Liver (tissue), 9 donors: Measurements from ENCODE around the gene KCP. TPM values are rescaled to one million over a fixed set of nuclear protein-coding genes. Genes with fewer than 3 reads are reported as not detected.
A peak's percentile ranks its signal among the peaks of the same experiment; 100 is the strongest.

Source experiments
- DNase-seq: peaks from one replicate; pipeline ENCODE4 v3.0.0-alpha.2; 2017; ENCODE audit warnings: low spot score
- H3K27ac ChIP-seq, 2 donors: one replicate each; pipeline ENCODE4 v1.7.0; 2013; ENCODE audit warnings: inconsistent platforms in 2 of 2, low read length in 2 of 2, control low read depth in 1 of 2, low read depth in 1 of 2, mild to moderate bottlenecking in 1 of 2
- H3K27me3 ChIP-seq, 4 donors: one replicate each; pipeline versions ENCODE4 v1.6.1 to v1.7.0; 2013; ENCODE audit warnings: low read length in 3 of 4, inconsistent platforms in 1 of 4, mild to moderate bottlenecking in 1 of 4, moderate library complexity in 1 of 4; ENCODE audit not compliant: control insufficient read depth in 4 of 4, insufficient read depth in 4 of 4
- H3K36me3 ChIP-seq, 4 donors: one replicate each; pipeline versions ENCODE4 v1.6.1 to v1.7.0; 2013; ENCODE audit warnings: low read length in 3 of 4, mild to moderate bottlenecking in 3 of 4, low read depth in 1 of 4, moderate library complexity in 1 of 4; ENCODE audit not compliant: control insufficient read depth in 4 of 4, insufficient read depth in 3 of 4
- H3K4me1 ChIP-seq, 4 donors: one replicate each; pipeline versions ENCODE4 v1.6.1 to v1.7.0; 2013; ENCODE audit warnings: low read length in 3 of 4, mild to moderate bottlenecking in 3 of 4, moderate library complexity in 1 of 4; ENCODE audit not compliant: control insufficient read depth in 4 of 4, insufficient read depth in 4 of 4
- H3K4me3 ChIP-seq, 3 donors: one replicate each; pipeline versions ENCODE4 v1.6.1 to v1.7.0; 2013; ENCODE audit warnings: low read length in 3 of 3, control low read depth in 1 of 3, low read depth in 1 of 3, mild to moderate bottlenecking in 1 of 3
- H3K9ac ChIP-seq, 2 donors: one replicate each; pipeline ENCODE4 v1.7.0; 2013; ENCODE audit warnings: low read length in 2 of 2, mild to moderate bottlenecking in 2 of 2, moderate library complexity in 2 of 2, control low read depth in 1 of 2, low read depth in 1 of 2
- H3K9me3 ChIP-seq, 4 donors: one replicate each; pipeline versions ENCODE4 v1.6.1 to v1.7.0; 2013; ENCODE audit warnings: low read length in 3 of 4; ENCODE audit not compliant: control insufficient read depth in 4 of 4
- CTCF ChIP-seq: fragments of 150-350 bp; IDR thresholded peaks from 2 replicates; pipeline ENCODE4 v1.5.1; 2017; ENCODE audit warnings: improper control_type of control experiment, low read depth, low read length; ENCODE audit not compliant: missing input control
- FOXA2 ChIP-seq: IDR thresholded peaks from 2 replicates; pipeline ENCODE4 v1.6.1; 2016; ENCODE audit warnings: antibody characterized with exemption
- GABPA ChIP-seq, 2 donors: IDR thresholded peaks in 1 of 2; conservative IDR thresholded peaks in 1 of 2; 2 replicates each; pipeline ENCODE4 v1.6.1; 2016; ENCODE audit warnings: antibody characterized with exemption in 2 of 2, mild to moderate bottlenecking in 1 of 2, moderate library complexity in 1 of 2
- HNF4G ChIP-seq: IDR thresholded peaks from 2 replicates; pipeline ENCODE4 v1.6.1; 2016; ENCODE audit warnings: antibody characterized with exemption
- JUND ChIP-seq, 2 donors: IDR thresholded peaks; 2 replicates each; pipeline ENCODE4 v1.6.1; 2016; ENCODE audit warnings: antibody characterized with exemption in 2 of 2
- NR2F2 ChIP-seq: IDR thresholded peaks from 2 replicates; pipeline ENCODE4 v1.6.1; 2016; ENCODE audit warnings: antibody characterized with exemption
- REST ChIP-seq: IDR thresholded peaks from 2 replicates; pipeline ENCODE4 v1.6.1; 2016; ENCODE audit warnings: antibody characterized with exemption, mild to moderate bottlenecking
- RXRA ChIP-seq, 2 donors: IDR thresholded peaks; 2 replicates each; pipeline ENCODE4 v1.6.1; 2017 to 2018; ENCODE audit warnings: antibody characterized with exemption in 2 of 2, mild to moderate bottlenecking in 1 of 2
- SP1 ChIP-seq: IDR thresholded peaks from 2 replicates; pipeline ENCODE4 v1.6.1; 2018; ENCODE audit warnings: antibody characterized with exemption, mild to moderate bottlenecking
- WGBS: extraction: QIAGEN DNeasy Blood & Tissue Kit; methylation state at CpG from one replicate; pipeline ENCODE4 v1.1.7; 2013; 5-methylcytosine and 5-hydroxymethylcytosine counted together
- polyA plus RNA-seq, 2 donors: library from polyadenylated mRNA; stranded (reverse) in 1 of 2; unstranded in 1 of 2; fragments of 200-250 nt in 1 of 2; fragments of >200 nt in 1 of 2; fragmentation: Nextera tagmentation in 1 of 2; extraction: Ambion mirVana in 1 of 2; gene quantifications; one replicate each; pipeline versions ENCODE4 v1.2.1 to v1.2.3, GENCODE V29; 2013 to 2015
- total RNA-seq, 2 donors: library from RNA; depleted of rRNA; stranded (reverse); fragments of >200 nt; gene quantifications; one replicate each; pipeline ENCODE4 v1.2.3, GENCODE V29; 2014
- donor health status: healthy.
- donor health status: healthy.
- donor health status: healthy.
- donor health status: healthy.
- donor health status: healthy.

Gene KCP
- total and polyA plus RNA-seq, 4 donors, result 0.02 to 0.08 (median 0.05) TPM; not detected in 1

- Histone ChIP-seq H3K9me3 (no peaks in the 10 kb centered on the region), H3K4me1 (peaks cover 5 to 29% (median 15%) of the 10 kb centered on the region in 4 donors), H3K4me3 (no peak overlapping the region), H3K27me3 (no peaks in the 10 kb centered on the region), H3K27ac (peak overlapping the region; percentile 14 to 40), H3K9ac (no peak overlapping the region), H3K36me3 (peaks cover 0 to 1% (median 0%) of the 10 kb centered on the region in 4 donors)
- DNase-seq, result peak; percentile 35
- 82% methylated on average over 20 of the region's 20 CpGs for WGBS
- TF ChIP-seq HNF4G (no peak), FOXA2 (no peak)
These were observed 30.2 kb upstream of the KCP start for GRCh38 chr7:128940494-128941322.

- Histone ChIP-seq H3K27me3 (no peaks in the 10 kb centered on the region), H3K9me3 (no peaks in the 10 kb centered on the region), H3K9ac (no peak overlapping the region), H3K4me3 (no peak overlapping the region), H3K36me3 (peaks cover 0 to 1% (median 0%) of the 10 kb centered on the region in 4 donors), H3K4me1 (peaks cover 5 to 36% (median 21%) of the 10 kb centered on the region in 4 donors), H3K27ac (peak overlapping the region; percentile 14 to 40)
- no peak for DNase-seq
- TF ChIP-seq CTCF (no peak), SP1 (no peak), GABPA (IDR thresholded peaks at IDR 0.05 in 1 of 2, conservative IDR thresholded peaks at IDR 0.05 in 1 of 2) (no peak), HNF4G (no peak), JUND (IDR thresholded peaks at IDR 0.05) (no peak), FOXA2 (no peak), NR2F2 (no peak), REST (no peak), RXRA (IDR thresholded peaks at IDR 0.05) (no peak)
- WGBS, result 81% methylated on average over 18 of the region's 18 CpGs
These were observed 29.4 kb upstream of the KCP start for GRCh38 chr7:128939861-128940410.
